IPS DF 6.9 (cell line): ENCODE results near the gene CEP131.
"Not testable (repeated sequence)": the region's sequence is repeated elsewhere in the genome, so short reads cannot be mapped to it uniquely, and the experiment has no call there.

Experiments used
- DNase-seq: peaks from one replicate; pipeline ENCODE4 v3.0.0-alpha.2; 2013; ENCODE audit warnings: low read depth, low spot score
- H3K27ac ChIP-seq: one replicate; pipeline ENCODE4 v1.5.1; 2013; ENCODE audit warnings: low read length, control low read depth
- H3K27me3 ChIP-seq: 2 replicates; pipeline ENCODE4 v1.6.1; 2013; ENCODE audit warnings: mild to moderate bottlenecking, low read length; ENCODE audit not compliant: control insufficient read depth, insufficient read depth
- H3K36me3 ChIP-seq: 2 replicates; pipeline ENCODE4 v1.6.1; 2013; ENCODE audit warnings: low read length; ENCODE audit not compliant: control insufficient read depth, insufficient read depth
- H3K4me1 ChIP-seq: 2 replicates; pipeline ENCODE4 v1.6.1; 2013; ENCODE audit warnings: low read length; ENCODE audit not compliant: control insufficient read depth, insufficient read depth
- H3K4me3 ChIP-seq: 2 replicates; pipeline ENCODE4 v1.5.1; 2013; ENCODE audit warnings: mild to moderate bottlenecking, low read length
- H3K9me3 ChIP-seq: 2 replicates; pipeline ENCODE4 v1.6.1; 2013; ENCODE audit warnings: low read length, inconsistent platforms; ENCODE audit not compliant: control insufficient read depth, insufficient read depth
- WGBS: extraction: QIAGEN DNeasy Blood & Tissue Kit; methylation state at CpG from one replicate; pipeline ENCODE4 v1.1.7; 2013; ENCODE audit warnings: mixed read lengths, missing lambda C conversion rate; ENCODE audit not compliant: insufficient read length, insufficient coverage; 5-methylcytosine and 5-hydroxymethylcytosine counted together

CEP131 gene

DNA sequence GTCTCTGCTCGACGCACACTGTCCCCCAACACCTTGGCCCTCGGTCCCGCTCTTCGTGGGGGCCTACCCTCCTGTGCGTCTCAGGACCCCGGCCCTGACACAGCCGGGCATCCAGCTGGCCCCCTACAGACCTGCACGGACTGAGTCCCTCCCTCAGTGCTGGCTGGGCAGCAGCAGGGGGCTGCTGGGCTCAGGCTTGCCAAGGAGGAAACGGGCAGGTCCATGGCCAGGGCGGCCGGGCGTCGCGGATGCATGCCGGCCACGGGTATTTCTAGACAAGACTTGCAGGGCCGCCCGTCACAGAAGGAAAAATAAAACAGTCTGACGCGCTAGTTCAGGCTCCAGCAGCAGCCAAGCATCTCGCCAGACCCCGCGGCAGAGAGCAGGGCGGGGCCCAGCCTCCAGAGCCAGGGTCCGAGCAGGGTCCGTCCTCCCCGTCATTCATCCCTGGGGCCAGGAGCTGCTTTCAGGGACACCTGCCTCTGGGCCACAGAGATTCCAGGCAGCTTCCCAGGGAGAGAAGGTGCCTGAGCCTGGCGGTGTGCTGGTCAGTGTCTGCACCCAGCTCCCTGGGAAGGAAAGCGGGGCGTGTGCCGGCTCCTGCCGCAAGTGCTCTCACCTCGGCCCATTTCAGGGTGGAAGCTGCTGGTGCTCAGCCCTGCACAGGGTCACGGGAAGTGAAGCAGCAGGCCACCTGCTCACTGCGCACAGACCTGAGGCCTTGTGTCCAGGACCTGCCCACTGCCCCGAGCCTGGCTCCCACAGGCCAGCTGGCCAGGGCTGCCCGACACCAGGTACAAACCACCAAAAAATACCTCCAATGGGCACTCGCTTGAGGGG, 64.7 kb downstream of the CEP131 start:
- H3K27me3 ChIP-seq = no peaks in the 10 kb centered on the region
- H3K4me3 ChIP-seq = no peak overlapping the region
- no CpG with 5 or more reads among the region's 39 CpGs for WGBS
- H3K4me1 ChIP-seq = no peaks in the 10 kb centered on the region
- no peak overlapping the region for H3K27ac ChIP-seq
- DNase-seq = no peak
- no peaks in the 10 kb centered on the region for H3K9me3 ChIP-seq
- no peaks in the 10 kb centered on the region; the same call in 1 of the 2 replicates for H3K36me3 ChIP-seq

DNA sequence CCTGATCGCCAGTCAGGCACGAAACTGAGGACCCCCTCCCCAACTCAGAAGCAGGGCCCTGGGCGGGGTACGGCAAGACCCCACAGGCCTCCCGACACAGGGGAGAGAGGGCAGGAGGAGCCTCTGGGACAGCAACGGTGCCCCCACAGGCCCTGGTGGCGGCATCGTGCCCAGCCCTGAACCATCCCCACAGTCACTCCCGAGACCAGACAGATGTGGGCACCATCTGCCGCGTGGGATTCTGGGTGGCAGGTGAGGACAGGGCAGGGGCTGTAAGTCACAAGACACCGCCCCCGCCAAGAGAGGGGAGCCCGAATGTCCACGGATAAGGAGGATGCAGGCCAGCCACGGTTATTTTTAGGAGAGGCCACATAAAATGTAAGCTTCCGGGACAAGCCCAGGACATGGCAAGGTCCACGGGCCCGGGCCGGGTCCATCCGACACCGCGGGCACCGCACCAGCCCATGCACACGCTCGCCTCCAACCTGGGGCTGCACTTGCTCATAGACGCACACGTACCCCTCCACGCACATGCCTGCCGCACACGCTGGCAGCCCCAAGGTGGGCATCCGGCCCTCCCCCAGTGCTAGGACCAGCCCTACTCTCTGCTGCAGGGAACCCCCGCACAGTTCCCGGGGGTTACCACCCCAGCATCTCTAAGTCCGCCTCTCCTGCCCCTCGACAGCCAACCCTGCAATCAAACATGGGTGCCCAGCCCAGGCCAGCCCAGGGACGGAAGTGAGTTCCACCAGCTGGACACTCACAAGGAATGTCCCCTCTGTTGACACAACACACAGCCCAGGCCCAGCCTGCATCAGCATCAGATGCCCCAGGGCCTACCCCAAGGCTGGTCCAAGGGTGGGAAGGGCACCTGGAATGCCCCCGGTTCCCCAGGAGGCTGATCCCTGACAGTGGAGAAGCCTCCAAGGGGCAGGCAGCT, 65.6 kb downstream of the CEP131 start:
- no CpG with 5 or more reads among the region's 38 CpGs for WGBS
- H3K9me3 ChIP-seq = no peaks in the 10 kb centered on the region
- H3K27me3 ChIP-seq = no peaks in the 10 kb centered on the region
- no peak overlapping the region for H3K27ac ChIP-seq
- H3K4me3 ChIP-seq = no peak overlapping the region
- H3K4me1 ChIP-seq = no peaks in the 10 kb centered on the region
- no peaks in the 10 kb centered on the region; the same call in 1 of the 2 replicates for H3K36me3 ChIP-seq
- DNase-seq = no peak

DNA sequence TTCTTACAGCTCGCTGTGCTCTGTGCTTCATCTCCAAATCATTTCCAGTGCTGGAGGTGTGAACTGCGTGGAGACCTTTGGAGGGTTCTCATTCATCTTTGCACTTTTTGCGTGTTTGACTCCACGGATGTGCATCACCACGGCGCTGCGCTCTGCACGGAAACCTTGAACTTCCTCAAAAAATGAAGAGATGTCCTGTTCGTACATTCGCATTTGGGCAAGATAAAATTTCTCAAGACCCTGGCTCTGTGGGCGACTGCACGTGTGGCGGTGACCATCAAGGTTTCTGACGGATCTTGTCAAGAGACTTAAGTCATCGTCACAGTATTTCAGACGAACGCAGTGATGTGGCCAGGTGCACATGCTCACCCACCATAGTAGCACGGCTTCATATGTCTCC, 67.8 kb downstream of the CEP131 start:
- no CpG with 5 or more reads among the region's 18 CpGs for WGBS
- no peaks in the 10 kb centered on the region for H3K27me3 ChIP-seq
- H3K36me3 ChIP-seq = no peaks in the 10 kb centered on the region
- DNase-seq = no peak
- H3K4me1 ChIP-seq = no peaks in the 10 kb centered on the region
- no peak overlapping the region for H3K4me3 ChIP-seq
- H3K9me3 ChIP-seq = no peaks in the 10 kb centered on the region
- no peak overlapping the region for H3K27ac ChIP-seq

DNA sequence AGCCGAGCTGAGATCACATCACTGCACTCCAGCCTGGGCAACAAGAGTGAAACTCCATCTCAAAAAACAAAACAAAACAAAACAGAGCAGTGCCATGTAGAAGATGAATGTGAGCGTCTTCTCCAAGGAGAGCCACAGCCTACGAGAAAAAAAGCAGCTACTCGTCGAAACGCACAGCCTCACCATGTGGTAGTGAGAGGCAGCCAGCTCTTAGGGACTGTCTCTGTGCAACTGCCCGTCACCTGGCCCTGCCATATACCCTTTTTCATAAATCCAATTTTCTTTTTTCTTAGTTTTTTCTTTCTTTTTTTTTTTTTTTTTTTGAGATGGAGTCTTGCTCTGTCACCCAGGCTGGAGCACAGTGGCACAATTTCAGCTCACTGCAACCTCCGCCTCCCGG, 68.7 kb downstream of the CEP131 start:
- not testable (repeated sequence) for H3K27me3 ChIP-seq, H3K9me3 ChIP-seq, H3K4me3 ChIP-seq, H3K27ac ChIP-seq, DNase-seq, H3K4me1 ChIP-seq, H3K36me3 ChIP-seq
- WGBS = no CpG with 5 or more reads among the region's 9 CpGs

DNA sequence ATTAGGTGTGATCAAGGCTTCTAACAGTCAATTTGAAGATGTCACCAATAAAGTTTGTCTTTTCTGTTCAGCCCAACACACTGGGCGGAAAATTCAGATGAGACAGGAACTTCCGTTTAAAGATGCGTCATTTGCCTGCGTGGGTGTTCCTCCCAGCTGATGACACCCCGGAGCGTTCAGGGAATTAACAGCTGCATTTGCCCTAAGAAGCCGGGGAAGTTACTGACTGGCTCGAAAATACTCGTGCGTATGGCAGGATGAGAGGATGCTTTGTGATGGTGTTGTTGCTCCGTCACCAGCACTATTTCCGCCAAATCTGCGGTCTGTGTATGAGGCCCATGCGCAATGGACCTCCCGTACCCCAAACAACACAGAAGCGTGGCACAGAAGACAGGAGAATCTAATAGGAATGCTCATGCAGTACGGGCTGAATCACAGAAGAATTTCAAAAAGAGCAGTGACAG, 69.4 kb downstream of the CEP131 start:
- Histone ChIP-seq H3K36me3 (no peaks in the 10 kb centered on the region), H3K27ac (no peak overlapping the region), H3K27me3 (no peaks in the 10 kb centered on the region), H3K4me3 (no peak overlapping the region), H3K9me3 (no peaks in the 10 kb centered on the region), H3K4me1 (no peaks in the 10 kb centered on the region)
- no peak for DNase-seq
- no CpG with 5 or more reads among the region's 17 CpGs for WGBS

DNA sequence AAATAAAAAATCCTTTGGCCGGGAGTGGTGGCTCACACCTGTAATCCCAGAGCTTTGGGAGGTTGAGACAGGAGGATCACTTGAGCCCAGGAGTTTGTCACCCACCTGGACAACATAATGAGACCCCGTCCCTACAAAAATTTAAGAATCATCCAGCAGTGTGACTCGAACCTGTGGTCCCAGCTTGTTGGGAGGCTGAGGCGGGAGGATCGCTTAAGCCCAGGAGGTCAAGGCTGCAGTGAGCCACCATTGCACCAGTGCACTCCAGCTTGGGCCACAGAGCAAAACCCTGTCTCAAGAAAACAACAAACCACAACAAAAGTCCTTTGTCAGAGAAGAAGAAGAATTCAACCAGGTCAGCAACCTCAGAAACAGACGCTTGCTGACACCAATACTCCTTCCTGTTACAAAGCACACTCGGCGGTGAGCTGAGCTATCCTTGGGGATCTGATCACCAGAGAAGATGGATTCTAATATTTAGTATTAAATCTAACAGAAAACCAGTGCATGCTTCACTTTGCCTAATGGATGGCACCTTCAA, 70.4 kb downstream of the CEP131 start:
- Histone ChIP-seq H3K4me1 (no peaks in the 10 kb centered on the region), H3K9me3 (no peaks in the 10 kb centered on the region), H3K27me3 (no peaks in the 10 kb centered on the region), H3K4me3 (no peak overlapping the region), H3K36me3 (no peaks in the 10 kb centered on the region), H3K27ac (no peak overlapping the region)
- WGBS = no CpG with 5 or more reads among the region's 8 CpGs
- no peak for DNase-seq

DNA sequence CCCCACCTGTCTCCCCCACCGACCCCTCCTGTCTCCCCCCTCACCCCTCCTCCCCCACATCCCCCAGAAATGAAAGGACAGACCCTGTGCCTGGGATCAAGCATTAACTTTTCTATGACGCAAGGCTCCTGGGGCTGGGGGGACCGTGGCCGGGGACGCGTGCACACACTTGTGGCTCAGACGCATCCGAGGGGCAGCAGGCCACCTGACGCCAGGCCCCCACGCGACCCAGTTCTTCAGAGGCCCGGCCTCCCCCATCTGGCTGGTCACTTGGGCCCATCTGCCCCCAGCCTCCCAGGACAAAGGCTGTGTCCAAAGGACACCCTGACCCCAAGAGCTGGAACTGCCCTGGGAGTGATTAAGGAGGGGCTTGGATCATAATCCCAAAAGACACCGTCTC, 71.5 kb downstream of the CEP131 start:
- no peak for DNase-seq
- Histone ChIP-seq H3K9me3 (no peaks in the 10 kb centered on the region), H3K27ac (no peak overlapping the region), H3K4me3 (no peak overlapping the region), H3K27me3 (no peaks in the 10 kb centered on the region), H3K36me3 (no peaks in the 10 kb centered on the region), H3K4me1 (no peaks in the 10 kb centered on the region)
- no CpG with 5 or more reads among the region's 13 CpGs for WGBS

DNA sequence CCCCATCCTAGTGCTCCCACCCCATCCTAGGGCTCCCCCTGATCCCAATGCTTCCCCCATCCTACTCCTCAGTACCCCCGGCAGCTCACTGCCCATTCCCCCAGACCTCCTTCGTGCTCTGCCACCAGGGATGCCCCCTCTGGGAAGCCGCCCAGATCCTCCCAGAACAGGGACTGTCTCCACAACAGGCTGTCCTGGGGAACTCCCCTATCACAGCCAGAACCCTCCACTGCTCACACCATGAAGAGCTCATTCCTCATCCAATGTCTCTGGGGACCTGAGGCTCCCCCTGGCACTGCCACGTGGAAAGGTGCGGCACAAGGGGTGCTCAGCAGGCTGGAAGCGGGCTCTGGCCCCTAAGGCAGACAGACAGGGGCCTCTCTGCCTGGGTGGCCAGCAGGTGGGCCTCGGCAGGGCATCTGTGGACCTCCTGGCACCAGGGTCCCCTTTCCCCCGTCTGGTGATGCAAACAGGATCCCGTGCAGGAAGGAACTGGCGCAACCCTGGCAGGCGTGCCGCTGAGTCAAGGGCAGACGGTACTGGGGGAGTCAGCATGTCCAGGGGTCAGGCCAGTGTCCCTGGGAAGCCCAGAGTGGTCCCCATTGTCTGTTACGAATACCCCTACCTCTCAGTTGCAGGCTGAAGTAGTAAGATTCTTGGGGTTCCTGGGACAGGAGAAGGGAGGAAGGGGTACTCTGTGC, 72.2 kb downstream of the CEP131 start:
- Histone ChIP-seq H3K27me3 (no peaks in the 10 kb centered on the region), H3K4me3 (no peak overlapping the region), H3K27ac (no peak overlapping the region), H3K36me3 (no peaks in the 10 kb centered on the region), H3K9me3 (no peaks in the 10 kb centered on the region), H3K4me1 (no peaks in the 10 kb centered on the region)
- DNase-seq = no peak
- no CpG with 5 or more reads among the region's 14 CpGs for WGBS

DNA sequence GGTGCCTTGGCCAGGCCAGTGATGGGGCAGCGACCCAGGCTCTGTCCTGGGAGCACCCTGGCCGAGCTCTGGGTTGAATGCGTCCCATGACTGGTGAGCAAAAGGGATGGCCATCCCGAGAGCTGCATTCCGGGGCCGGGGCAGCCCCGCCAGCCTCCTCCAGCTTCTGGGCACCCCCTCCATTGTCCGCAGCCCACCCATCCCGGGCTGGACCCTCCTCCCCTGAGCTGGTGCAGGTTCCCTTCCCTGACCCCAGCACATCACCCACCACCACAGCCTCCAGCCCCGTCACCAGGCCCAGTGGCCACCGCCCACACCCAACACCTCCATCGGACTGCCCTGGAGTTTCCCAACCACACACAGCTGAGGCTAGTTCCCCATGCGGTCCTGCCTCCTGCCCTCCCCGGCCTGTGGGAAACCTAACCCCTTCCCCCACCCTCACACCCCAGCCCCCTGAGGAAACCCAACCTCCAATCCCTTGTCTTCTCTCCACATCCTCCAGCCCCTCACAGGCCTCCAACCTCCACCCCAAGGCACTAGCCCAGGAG, 73.7 kb downstream of the CEP131 start:
- no peaks in the 10 kb centered on the region for H3K4me1 ChIP-seq
- no peak overlapping the region for H3K27ac ChIP-seq
- DNase-seq = no peak
- H3K27me3 ChIP-seq = no peaks in the 10 kb centered on the region
- no peak overlapping the region for H3K4me3 ChIP-seq
- H3K36me3 ChIP-seq = no peaks in the 10 kb centered on the region
- no CpG with 5 or more reads among the region's 14 CpGs for WGBS
- no peaks in the 10 kb centered on the region for H3K9me3 ChIP-seq

DNA sequence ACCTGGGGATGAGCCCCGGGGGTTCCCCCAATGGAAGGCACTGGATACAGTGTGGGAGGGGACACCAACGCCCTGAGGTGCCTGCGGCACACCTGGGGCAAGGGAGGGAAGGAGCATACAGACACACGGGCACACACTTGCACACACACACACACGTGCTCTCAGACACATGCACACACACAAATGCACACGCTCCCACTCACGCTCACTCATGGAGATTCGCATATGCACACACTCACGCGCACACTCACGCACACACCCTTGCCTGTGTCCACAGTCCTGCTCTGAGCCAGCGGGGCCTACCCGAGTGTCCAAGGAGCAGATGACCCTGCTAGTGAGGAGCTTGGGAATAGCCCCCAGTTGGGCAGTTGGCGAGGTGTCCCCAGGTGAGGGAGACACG, 74.2 kb downstream of the CEP131 start:
- no peaks in the 10 kb centered on the region for H3K36me3 ChIP-seq
- H3K9me3 ChIP-seq = no peaks in the 10 kb centered on the region
- no CpG with 5 or more reads among the region's 15 CpGs for WGBS
- H3K4me1 ChIP-seq = no peaks in the 10 kb centered on the region
- no peak overlapping the region for H3K4me3 ChIP-seq
- no peak for DNase-seq
- no peaks in the 10 kb centered on the region for H3K27me3 ChIP-seq
- H3K27ac ChIP-seq = no peak overlapping the region
